MM.1S (cell line): ENCODE measurements around the gene MANBA.

Experiments
- EZH2 ChIP-seq: fragments of 300-600 bp; sonication (generic); optimal IDR thresholded peaks from 2 replicates; pipeline ENCODE3; 2017; ENCODE audit warnings: low read depth, mild to moderate bottlenecking, antibody characterized with exemption, low read length, mixed read lengths
- EZH2phosphoT487 ChIP-seq: fragments of 300-600 bp; sonication (generic); IDR thresholded peaks from 2 replicates; pipeline ENCODE4 v1.6.1; 2018; ENCODE audit warnings: antibody characterized with exemption, low read length
- TF ChIP-seq, protein P1 (sequence below): fragments of 300-600 bp; sonication (generic); IDR thresholded peaks from 2 replicates; pipeline ENCODE4 v1.5.1; 2016; ENCODE audit warnings: antibody characterized with exemption, low read length, mixed read lengths

DNA sequence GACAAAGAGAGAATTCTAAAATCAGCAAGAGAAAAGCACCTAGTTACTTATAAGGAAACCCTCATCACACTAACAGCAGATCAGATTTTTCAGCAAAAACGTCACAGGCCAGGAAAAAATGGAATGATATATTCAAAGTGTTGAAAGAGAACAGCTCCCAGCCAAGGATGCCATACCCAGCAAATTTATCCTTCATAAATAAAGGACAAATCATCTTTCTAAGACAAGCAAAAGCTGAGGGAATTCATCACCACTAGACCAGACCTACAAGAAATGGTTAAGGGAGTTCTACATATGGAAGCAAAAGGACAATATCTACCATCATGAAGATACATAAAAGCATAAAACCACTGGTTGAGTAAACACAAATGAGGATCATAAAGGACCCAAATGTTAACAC is 53.6 kb downstream of the MANBA start:
- TF ChIP-seq EZH2 (no peak), EZH2phosphoT487 (no peak)
- TF ChIP-seq, protein P1, sequence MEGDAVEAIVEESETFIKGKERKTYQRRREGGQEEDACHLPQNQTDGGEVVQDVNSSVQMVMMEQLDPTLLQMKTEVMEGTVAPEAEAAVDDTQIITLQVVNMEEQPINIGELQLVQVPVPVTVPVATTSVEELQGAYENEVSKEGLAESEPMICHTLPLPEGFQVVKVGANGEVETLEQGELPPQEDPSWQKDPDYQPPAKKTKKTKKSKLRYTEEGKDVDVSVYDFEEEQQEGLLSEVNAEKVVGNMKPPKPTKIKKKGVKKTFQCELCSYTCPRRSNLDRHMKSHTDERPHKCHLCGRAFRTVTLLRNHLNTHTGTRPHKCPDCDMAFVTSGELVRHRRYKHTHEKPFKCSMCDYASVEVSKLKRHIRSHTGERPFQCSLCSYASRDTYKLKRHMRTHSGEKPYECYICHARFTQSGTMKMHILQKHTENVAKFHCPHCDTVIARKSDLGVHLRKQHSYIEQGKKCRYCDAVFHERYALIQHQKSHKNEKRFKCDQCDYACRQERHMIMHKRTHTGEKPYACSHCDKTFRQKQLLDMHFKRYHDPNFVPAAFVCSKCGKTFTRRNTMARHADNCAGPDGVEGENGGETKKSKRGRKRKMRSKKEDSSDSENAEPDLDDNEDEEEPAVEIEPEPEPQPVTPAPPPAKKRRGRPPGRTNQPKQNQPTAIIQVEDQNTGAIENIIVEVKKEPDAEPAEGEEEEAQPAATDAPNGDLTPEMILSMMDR, result no peak
